Measurements from ENCODE around the gene SLC38A10.

DNA sequence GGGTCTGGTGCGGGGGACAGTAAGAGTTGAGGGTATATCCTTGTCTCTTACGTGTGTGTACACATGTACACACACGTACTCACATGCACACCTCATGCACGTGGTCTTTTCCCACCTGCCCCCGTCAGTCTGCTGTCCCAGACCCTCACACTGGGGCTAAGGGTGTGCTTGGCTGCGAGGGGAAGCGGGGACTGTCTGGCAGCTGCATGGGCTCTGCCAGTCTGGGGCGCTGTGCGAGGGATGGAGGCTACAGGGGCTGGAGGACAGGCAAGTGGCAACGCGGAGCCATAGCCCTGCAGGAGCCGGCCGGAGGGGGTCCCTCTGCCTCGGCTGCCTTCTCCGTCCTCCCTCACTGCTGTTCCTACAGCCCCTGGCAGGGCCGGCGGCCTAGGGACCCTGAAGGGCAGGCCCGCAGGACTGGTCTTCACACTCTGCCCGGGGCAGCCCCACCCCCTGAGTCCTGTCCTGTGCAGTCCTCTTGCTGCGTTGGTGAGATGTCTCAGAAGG, 20.8 kb upstream of the SLC38A10 start:
- TF ChIP-seq EZH2 (IDR thresholded peaks at IDR 0.05; ENCODE audit: borderline replicate concordance, low read depth, low read length, poor library complexity, severe bottlenecking): no peak
- TF ChIP-seq, protein P1, sequence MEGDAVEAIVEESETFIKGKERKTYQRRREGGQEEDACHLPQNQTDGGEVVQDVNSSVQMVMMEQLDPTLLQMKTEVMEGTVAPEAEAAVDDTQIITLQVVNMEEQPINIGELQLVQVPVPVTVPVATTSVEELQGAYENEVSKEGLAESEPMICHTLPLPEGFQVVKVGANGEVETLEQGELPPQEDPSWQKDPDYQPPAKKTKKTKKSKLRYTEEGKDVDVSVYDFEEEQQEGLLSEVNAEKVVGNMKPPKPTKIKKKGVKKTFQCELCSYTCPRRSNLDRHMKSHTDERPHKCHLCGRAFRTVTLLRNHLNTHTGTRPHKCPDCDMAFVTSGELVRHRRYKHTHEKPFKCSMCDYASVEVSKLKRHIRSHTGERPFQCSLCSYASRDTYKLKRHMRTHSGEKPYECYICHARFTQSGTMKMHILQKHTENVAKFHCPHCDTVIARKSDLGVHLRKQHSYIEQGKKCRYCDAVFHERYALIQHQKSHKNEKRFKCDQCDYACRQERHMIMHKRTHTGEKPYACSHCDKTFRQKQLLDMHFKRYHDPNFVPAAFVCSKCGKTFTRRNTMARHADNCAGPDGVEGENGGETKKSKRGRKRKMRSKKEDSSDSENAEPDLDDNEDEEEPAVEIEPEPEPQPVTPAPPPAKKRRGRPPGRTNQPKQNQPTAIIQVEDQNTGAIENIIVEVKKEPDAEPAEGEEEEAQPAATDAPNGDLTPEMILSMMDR (conservative IDR thresholded peaks at IDR 0.05; ENCODE audit: low read depth, low read length): no peak
